WI38 (cell line): Measurements from ENCODE around the gene ADIRF.
"Not testable (repeated sequence)": the region's sequence is repeated elsewhere in the genome, so short reads cannot be mapped to it uniquely, and the experiment has no call there.

ENCODE experiments used
- H3K4me3 ChIP-seq: 2 replicates; pipeline ENCODE4 v1.5.1; 2011; ENCODE audit warnings: low read depth, mild to moderate bottlenecking, control low read depth, low read length
- CTCF ChIP-seq: IDR thresholded peaks from 2 replicates; pipeline ENCODE4 v1.5.1; 2012; ENCODE audit warnings: low read depth, mild to moderate bottlenecking, control low read depth, low read length

Gene ADIRF

GRCh38 chr10:86970162-86970981, 2.1 kb downstream of the ADIRF start:
- TF ChIP-seq CTCF: no peak
- peak overlapping the region; percentile 75 for H3K4me3 ChIP-seq

- no peak for TF ChIP-seq CTCF
- H3K4me3 ChIP-seq: peak overlapping the region; percentile 75
Observed at GRCh38 chr10:86970982-86971231, 2.6 kb downstream of the ADIRF start.

- peak overlapping the region; percentile 75 for H3K4me3 ChIP-seq
- no peak for TF ChIP-seq CTCF
Observed at GRCh38 chr10:86971232-86971991, 3.1 kb downstream of the ADIRF start.

- no peak for TF ChIP-seq CTCF
- H3K4me3 ChIP-seq: no peak overlapping the region
Observed at GRCh38 chr10:86972613-86973380, 4.5 kb downstream of the ADIRF start.

GRCh38 chr10:86974484-86974883, 6.2 kb downstream of the ADIRF start:
- no peak for TF ChIP-seq CTCF
- no peak overlapping the region for H3K4me3 ChIP-seq

- H3K4me3 ChIP-seq: no peak overlapping the region
- no peak for TF ChIP-seq CTCF
Observed at GRCh38 chr10:86976362-86977056, 8.2 kb downstream of the ADIRF start.

GRCh38 chr10:86978457-86978856, 10.2 kb downstream of the ADIRF start:
- not testable (repeated sequence) for H3K4me3 ChIP-seq
